Hepatocyte (in vitro differentiated cells): ENCODE measurements around the gene RYK.

Experiments used
- CTCF ChIP-seq: fragments of 200-600 bp; sonication (generic); IDR thresholded peaks from 2 replicates; pipeline ENCODE4 v1.5.1; 2016; ENCODE audit warnings: antibody characterized with exemption, mild to moderate bottlenecking; ENCODE audit not compliant: poor library complexity
- EZH2 ChIP-seq: fragments of 200-600 bp; sonication (generic); IDR thresholded peaks from 2 replicates; pipeline ENCODE4 v1.6.1; 2016; ENCODE audit warnings: antibody characterized with exemption, mild to moderate bottlenecking, borderline replicate concordance
- EZH2phosphoT487 ChIP-seq: fragments of 200-600 bp; sonication (generic); IDR thresholded peaks from one replicate; pipeline ENCODE4 v1.6.1; 2018; ENCODE audit warnings: antibody characterized with exemption, mild to moderate bottlenecking, low read depth, moderate library complexity; ENCODE audit not compliant: unreplicated experiment, severe bottlenecking

GRCh38 chr3:134198414-134198813, 52.2 kb downstream of the RYK start:
- TF ChIP-seq CTCF (no peak), EZH2phosphoT487 (no peak), EZH2 (no peak)
